Motor neuron (in vitro differentiated cells): ENCODE results near the gene SIPA1L3. TPM values are rescaled to one million over a fixed set of nuclear protein-coding genes. Genes with fewer than 3 reads are reported as not detected.

Experiments
- ATAC-seq, 8 experiments: fragments of 200-7000 bp; cut with Tn5 transposase; replicated peaks in 6 of 8; 2 replicates each; pipeline ENCODE4 v1.8.0; 2021; ENCODE audit warnings: mild to moderate bottlenecking in 8 of 8, moderate library complexity in 8 of 8
- H3K27ac ChIP-seq, 2 donors: fragments of 250-450 bp; sonication (Bioruptor Pico); 2 replicates each; pipeline ENCODE4 v1.9.0; 2021; ENCODE audit warnings: antibody characterized with exemption in 2 of 2, mild to moderate bottlenecking in 2 of 2, moderate library complexity in 1 of 2
- H3K4me1 ChIP-seq, 2 donors: fragments of 250-450 bp; sonication (Bioruptor Pico); replicated peaks in 1 of 2; 2 replicates each; pipeline ENCODE4 v1.6.1; 2021; ENCODE audit warnings: antibody characterized with exemption in 2 of 2, mild to moderate bottlenecking in 2 of 2, moderate library complexity in 1 of 2
- H3K4me3 ChIP-seq, 5 donors: fragments of 250-450 bp; sonication (Bioruptor Pico); 2 replicates each; pipeline ENCODE4 v1.9.0; 2021; ENCODE audit warnings: antibody characterized with exemption in 5 of 5, mild to moderate bottlenecking in 5 of 5, moderate library complexity in 4 of 5
- WGBS, 10 experiments: fragments of 450-650 bp; shearing (Covaris generic); methylation state at CpG; one replicate each; pipeline ENCODE4 v1.0.0; 2022; 5-methylcytosine and 5-hydroxymethylcytosine counted together
- in situ Hi-C, 9 experiments: fragments of 400-800 bp; cut with MboI; loops; one replicate each; pipeline ENCODE4 v1.15.0; 2021; ENCODE audit warnings: low sequenced_read_pairs in 9 of 9, low pct_unique_long_range_greater_than_20kb in 2 of 9; ENCODE audit not compliant: unreplicated experiment in 9 of 9
- total RNA-seq, 8 experiments: library from RNA; unstranded; fragments of 300-600 nt; gene quantifications; 2 replicates each; pipeline versions ENCODE4 v1.2.3 to v1.2.4, GENCODE V29; 2022

SIPA1L3 gene
- total RNA-seq, 8 experiments from 2014 or later, result 8.5 to 22.1 (median 15.1) TPM

DNA sequence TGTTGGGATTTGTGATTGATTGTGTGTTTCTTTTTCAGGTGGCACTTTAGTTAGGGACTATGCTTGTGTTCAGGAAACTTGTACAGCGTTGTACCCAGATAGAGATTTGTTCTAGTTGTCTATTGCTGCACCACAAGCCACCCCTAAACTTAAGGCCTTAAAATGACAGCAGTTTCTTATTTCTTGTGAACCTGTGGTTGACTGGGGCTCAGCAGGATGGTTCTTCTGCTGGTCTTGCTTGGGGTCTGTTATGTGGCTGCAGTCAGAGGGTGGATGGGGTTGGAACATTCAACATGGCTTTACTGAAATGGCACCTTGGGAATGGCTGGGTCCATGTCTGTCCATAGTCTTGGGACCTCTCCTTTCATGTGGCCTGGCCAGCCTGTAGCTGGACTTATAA, 28.3 kb downstream of the SIPA1L3 start:
- WGBS, 10 experiments, result 29 to 100% (median 81%) methylated on average over 1 of the region's 1 CpG; no CpG with 5 or more reads in 4 of the 10 experiments
- ATAC-seq, result no peak

DNA sequence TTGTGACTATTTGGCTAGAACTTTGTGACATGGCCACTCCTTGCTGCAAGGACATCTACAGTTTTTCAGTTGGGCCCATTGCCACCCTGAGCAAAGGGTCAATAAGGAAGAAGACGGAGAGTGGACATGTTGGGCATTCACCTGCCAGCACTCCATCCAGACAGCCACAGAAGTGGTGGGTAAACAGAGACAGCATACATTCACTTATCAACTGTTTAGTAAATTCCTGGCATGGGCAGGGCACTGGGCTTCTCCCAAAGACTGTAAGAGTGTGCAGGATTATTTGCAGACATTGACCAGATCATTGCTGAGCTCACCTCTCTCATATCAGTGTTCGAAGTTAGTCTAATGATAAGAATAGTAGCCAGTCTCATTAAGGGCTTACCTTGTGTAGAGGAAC, 29.2 kb downstream of the SIPA1L3 start:
- H3K4me1 ChIP-seq, result peaks cover 43 to 54% of the 10 kb centered on the region in 2 donors
- 86 to 100% (median 90%) methylated on average over 1 to 2 of the region's 2 CpGs; no CpG with 5 or more reads in 5 of the 10 experiments for WGBS, 10 experiments
- ATAC-seq, result no peak
- no peak overlapping the region for H3K27ac ChIP-seq
- in situ Hi-C loops, result no loop called here
- H3K4me3 ChIP-seq, result no peak overlapping the region

More for the DNA sequence above, 28.3 kb downstream of the SIPA1L3 start:
- in situ Hi-C loops, result no loop called here
- peak overlapping the region in 1 of 2 donors; percentile 61 for H3K27ac ChIP-seq
- peaks cover 37 to 46% of the 10 kb centered on the region in 2 donors for H3K4me1 ChIP-seq
- H3K4me3 ChIP-seq, result no peak overlapping the region

DNA sequence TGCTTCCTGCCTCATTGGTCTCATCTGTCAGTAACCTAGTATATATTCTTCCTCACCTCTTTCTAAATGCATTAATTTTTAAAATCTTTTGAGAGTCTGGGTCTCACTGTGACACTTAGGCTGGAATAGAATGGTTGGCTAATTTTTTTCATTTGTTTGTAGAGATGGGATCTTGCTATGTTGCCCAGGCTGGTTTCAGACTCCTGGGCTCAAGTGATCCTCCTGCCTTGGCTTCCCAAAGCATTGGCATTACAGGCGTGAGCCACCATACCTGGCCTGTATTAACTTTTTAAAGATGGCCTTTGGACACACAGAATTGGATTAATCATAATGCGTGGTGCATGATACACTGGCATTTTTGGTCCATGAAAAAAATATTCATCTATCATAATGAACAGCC, 29.9 kb downstream of the SIPA1L3 start:
- H3K4me1 ChIP-seq, result peaks cover 43 to 54% of the 10 kb centered on the region in 2 donors
- no peak overlapping the region for H3K4me3 ChIP-seq
- in situ Hi-C loops, result no loop called here
- ATAC-seq, result no peak
- 100% methylated on average over 1 to 2 of the region's 2 CpGs; no CpG with 5 or more reads in 2 of the 10 experiments for WGBS, 10 experiments
- H3K27ac ChIP-seq, result no peak overlapping the region

DNA sequence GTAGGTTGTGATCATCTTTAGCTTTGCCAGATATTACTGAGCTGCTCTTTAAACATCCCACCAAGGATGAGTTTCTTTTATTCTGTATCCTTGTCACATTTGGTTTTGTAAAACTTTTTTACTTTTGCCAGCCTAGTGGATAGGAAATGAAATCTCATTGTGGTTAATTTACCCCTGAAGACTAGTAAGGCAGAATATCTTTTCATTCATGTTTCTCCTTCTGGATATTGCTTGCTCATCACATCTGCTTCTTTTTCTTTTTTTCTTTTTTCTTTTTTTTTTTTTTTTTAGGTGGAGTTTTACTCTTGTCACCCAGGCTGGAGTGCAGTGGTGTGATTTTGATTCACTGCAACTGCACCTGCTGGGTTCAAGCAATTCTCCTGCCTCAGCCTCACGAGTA, 31.3 kb downstream of the SIPA1L3 start:
- H3K4me3 ChIP-seq, result no peak overlapping the region
- WGBS, 10 experiments, result 90 to 100% (median 100%) methylated on average over 1 of the region's 1 CpG; no CpG with 5 or more reads in 6 of the 10 experiments
- peaks cover 39 to 51% of the 10 kb centered on the region in 2 donors for H3K4me1 ChIP-seq
- no peak overlapping the region for H3K27ac ChIP-seq
- in situ Hi-C loops, result no loop called here
- ATAC-seq, result no peak

DNA sequence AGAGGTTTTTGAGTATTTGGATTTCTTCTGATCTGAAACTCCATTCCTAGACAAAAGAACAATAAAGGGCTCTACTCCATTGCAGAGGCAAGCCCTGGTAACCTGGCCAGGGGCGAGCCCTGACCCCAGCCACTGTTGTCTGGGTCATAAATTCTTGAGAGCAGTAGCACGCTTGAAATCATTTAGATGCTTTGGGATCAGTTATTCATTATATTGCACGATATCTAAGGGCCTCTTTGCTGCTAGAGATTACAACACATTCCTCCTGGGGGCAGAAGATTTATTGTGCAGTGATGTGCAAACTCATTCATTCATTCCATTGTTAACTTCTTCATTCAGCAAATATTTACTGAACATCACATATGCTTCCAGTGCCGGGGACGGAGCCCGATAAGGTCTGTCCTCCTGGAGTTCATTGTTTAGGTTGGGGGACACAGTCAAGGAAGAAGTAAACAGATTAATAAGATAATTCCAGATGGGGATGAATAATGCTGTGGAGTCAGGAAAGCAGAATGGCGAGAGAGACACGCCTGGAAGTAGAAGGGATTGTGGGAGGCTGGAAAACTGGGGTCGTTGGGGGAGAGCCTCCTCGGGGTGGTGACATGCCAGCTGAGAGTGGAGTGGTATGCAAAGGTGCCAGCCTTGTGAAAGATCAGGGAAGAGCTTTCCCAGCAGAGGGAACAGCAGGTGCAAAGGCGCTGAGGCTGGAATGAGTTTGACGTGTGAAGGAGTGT, 34.9 kb downstream of the SIPA1L3 start:
- Histone ChIP-seq H3K4me3 (no peak overlapping the region), H3K27ac (peak overlapping the region; percentile 38 to 81), H3K4me1 (peaks cover 26 to 35% of the 10 kb centered on the region in 2 donors)
- 0 to 85% (median 62%) methylated on average over 1 to 8 of the region's 12 CpGs; no CpG with 5 or more reads in 2 of the 10 experiments for WGBS, 10 experiments
- peak in 5 of 8 experiments; percentile 87 to 92 (median 88) for ATAC-seq
- in situ Hi-C loops, result no loop called here

DNA sequence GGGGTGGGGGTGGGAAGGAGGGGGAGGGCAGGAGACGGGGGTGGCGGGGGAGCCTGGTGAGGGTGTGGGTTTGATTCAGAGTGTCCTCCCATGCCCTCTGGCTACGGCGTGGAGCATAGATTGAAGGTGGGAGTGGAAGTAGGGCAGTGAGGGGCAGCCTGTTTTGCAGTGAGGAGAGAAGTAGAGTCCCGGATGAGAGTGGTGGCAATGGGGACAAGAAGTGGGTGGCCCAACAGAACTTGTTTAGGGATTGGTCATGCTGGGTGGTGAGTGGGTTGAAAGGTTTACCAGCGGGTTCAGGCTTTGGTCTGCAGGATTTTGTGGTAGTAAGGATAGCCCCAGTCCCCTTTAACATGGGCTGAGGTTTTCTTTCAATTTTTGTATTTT, 35.5 kb downstream of the SIPA1L3 start:
- 60 to 100% (median 100%) methylated on average over 1 of the region's 6 CpGs; no CpG with 5 or more reads in 6 of the 10 experiments for WGBS, 10 experiments
- in situ Hi-C loops, result no loop called here
- Histone ChIP-seq H3K27ac (peak overlapping the region in 1 of 2 donors; percentile 81), H3K4me3 (no peak overlapping the region), H3K4me1 (peaks cover 26 to 35% of the 10 kb centered on the region in 2 donors)
- ATAC-seq, result no peak

DNA sequence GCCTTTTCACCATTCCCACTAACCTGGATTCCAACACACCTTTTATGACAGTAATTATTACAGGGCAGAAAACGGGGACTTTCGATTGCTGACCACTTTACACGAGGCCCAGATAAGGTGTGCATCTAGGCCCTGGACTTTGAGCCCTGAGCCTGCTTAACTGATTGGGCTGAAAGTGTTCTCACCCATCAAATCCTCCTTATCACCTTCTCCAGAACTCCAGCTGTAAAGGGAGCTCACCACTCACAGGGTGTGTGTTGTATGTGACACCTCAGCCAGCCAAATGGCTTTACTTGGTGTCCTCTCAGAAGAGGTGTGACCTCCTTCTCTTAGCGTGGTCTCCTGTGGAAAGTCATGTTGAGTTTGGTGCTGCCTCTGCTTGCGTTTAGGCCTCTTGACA, 36.5 kb downstream of the SIPA1L3 start:
- Histone ChIP-seq H3K4me1 (peaks cover 26 to 35% of the 10 kb centered on the region in 2 donors), H3K27ac (peak overlapping the region in 1 of 2 donors; percentile 11), H3K4me3 (no peak overlapping the region)
- WGBS, 10 experiments, result 40 to 100% (median 82%) methylated on average over 1 to 5 of the region's 5 CpGs; no CpG with 5 or more reads in 2 of the 10 experiments
- in situ Hi-C loops, result no loop called here
- no peak for ATAC-seq

DNA sequence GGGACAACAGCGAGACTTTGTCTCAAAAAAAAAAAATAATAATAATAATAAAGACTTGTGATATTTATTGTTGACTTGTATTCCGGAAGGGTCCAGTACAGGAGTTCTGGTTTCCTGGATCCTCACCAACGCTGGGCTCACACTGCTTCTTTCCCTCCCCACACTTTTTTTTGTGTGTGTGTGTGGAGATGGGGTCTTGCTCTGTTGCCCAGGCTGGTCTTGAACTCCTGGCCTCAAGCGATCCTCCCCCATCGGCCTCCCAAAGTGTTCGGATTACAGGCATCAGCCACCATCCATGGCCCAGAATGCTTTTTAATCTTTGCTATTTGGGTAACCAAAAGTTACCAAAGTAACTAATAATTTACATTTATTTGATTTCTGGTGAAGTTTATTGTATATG, 39.1 kb downstream of the SIPA1L3 start:
- no peak overlapping the region for H3K27ac ChIP-seq
- ATAC-seq, result no peak
- peaks cover 17 to 19% of the 10 kb centered on the region in 2 donors for H3K4me1 ChIP-seq
- in situ Hi-C loops, result no loop called here
- 91 to 100% (median 94%) methylated on average over 1 to 6 of the region's 6 CpGs; no CpG with 5 or more reads in 2 of the 10 experiments for WGBS, 10 experiments
- no peak overlapping the region for H3K4me3 ChIP-seq

DNA sequence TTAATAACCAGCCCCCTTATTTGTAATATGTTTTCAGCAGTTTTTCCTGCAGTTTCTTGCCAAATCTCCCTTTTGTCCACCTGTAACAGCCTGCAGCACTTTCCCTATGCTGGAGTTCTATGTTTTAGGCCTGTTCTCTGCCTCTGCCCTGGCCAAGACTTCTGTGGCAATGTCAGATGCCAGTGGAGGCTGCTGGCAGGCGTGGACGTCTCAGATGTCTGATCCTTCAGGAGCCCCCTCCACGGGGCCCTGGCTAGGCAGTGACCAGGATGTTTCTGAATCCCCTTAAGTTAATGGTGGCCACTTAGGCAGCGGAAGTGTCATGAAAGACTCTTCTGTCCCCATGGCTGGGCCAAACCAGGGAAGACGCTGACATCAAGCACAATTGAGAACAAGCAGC, 40.8 kb downstream of the SIPA1L3 start:
- no peak overlapping the region for H3K27ac ChIP-seq
- in situ Hi-C loops, result no loop called here
- H3K4me3 ChIP-seq, result no peak overlapping the region
- 80 to 100% (median 100%) methylated on average over 1 to 3 of the region's 5 CpGs; no CpG with 5 or more reads in 3 of the 10 experiments for WGBS, 10 experiments
- H3K4me1 ChIP-seq, result peaks cover 2 to 4% of the 10 kb centered on the region in 2 donors
- ATAC-seq, result no peak

DNA sequence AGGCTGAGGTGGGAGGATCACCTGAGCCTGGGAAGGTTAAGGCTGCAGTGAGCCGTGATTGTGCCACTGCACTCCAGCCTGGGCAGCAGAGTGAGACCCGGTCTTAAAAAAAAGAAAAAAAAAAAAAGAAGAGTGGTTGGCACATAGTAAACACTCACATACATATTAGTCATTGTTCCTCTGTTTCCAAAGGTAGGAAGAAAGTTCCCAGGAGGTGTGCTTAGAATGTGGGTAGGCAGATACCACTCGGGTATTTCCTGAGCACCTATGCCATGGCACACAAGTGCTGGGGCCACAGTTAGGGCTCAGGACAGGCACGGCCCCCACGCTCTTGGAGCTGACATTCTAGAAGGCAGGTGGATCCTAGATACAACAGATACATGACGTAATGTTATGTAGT, 41.4 kb downstream of the SIPA1L3 start:
- WGBS, 10 experiments, result 93 to 100% (median 100%) methylated on average over 1 to 3 of the region's 6 CpGs; no CpG with 5 or more reads in 5 of the 10 experiments
- Histone ChIP-seq H3K4me1 (peaks cover 0 to 3% of the 10 kb centered on the region in 2 donors), H3K4me3 (no peak overlapping the region), H3K27ac (no peak overlapping the region)
- ATAC-seq, result no peak
- in situ Hi-C loops, result no loop called here

DNA sequence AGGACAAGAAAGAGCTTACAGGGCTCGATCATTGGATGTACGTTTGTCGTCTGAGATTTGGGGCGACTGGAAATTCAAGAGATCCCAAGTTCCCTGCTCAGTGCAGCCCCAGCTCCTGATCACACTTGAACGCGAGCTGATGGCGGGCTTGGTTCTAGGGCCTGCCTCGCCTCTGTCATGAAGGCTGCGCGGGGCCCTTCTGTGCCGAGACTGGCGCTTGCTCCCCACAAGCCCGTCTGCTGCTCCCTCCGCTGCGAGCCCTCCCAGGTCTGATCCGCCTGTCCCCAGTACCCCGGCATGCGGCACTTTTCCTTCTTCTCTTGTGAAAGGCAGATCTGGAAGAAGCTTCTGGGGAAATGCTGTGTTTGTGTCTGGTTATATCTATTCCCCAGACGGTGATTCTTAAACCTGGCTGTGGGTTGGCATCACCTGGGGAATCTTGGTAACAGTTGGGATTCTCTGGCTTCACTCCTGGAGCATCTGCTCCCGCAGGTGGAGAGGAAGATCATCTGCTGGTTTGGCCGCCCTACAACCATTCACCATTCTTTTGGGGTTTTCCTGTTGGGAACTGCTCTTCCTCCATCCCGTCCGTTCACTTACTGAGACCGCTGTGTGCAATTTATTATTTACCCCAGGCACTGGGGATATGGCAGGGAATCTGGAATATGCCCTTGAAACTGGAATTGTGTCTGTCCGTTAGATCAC, 43.6 kb downstream of the SIPA1L3 start:
- no peak for ATAC-seq
- Histone ChIP-seq H3K4me1 (peaks cover 3 to 14% of the 10 kb centered on the region in 2 donors), H3K27ac (no peak overlapping the region), H3K4me3 (no peak overlapping the region)
- 90 to 100% (median 98%) methylated on average over 1 to 10 of the region's 25 CpGs; no CpG with 5 or more reads in 1 of the 10 experiments for WGBS, 10 experiments
- in situ Hi-C loops, result no loop called here

DNA sequence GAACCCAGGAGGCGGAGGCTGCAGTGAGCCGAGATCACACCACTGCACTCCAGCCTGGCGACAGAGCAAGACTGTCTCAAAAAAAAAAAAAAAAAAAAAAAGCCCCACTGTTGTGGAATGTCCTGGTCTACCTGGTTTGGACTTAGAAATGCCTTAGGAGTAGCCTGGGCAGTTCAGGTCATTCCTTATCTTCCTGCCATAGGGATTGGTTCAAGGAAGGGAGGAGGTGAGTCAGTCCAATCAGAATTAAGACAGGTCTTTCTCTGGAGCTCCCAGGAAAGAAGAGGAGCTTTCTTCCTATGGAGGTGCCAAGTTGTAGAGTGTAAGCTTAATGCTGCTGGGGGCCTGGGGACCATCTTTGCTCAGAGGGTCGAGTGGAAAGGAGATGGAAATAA, 44.8 kb downstream of the SIPA1L3 start:
- peaks cover 4 to 14% of the 10 kb centered on the region in 2 donors for H3K4me1 ChIP-seq
- H3K4me3 ChIP-seq, result no peak overlapping the region
- no peak overlapping the region for H3K27ac ChIP-seq
- in situ Hi-C loops, result no loop called here
- no peak for ATAC-seq
- 38 to 100% (median 67%) methylated on average over 1 to 3 of the region's 4 CpGs; no CpG with 5 or more reads in 2 of the 10 experiments for whole genome bisulfite sequencing, 10 experiments
